HG03159 (cell line): ENCODE results near the gene ESYT3.
"Not testable (repeated sequence)": the region's sequence is repeated elsewhere in the genome, so short reads cannot be mapped to it uniquely, and the experiment has no call there.

Experiments used
- ATAC-seq: cut with Tn5 transposase; IDR thresholded peaks from one replicate; pipeline ENCODE4 v1.9.1; 2021; ENCODE audit warnings: mild to moderate bottlenecking, moderate library complexity; ENCODE audit not compliant: unreplicated experiment

Gene ESYT3

DNA sequence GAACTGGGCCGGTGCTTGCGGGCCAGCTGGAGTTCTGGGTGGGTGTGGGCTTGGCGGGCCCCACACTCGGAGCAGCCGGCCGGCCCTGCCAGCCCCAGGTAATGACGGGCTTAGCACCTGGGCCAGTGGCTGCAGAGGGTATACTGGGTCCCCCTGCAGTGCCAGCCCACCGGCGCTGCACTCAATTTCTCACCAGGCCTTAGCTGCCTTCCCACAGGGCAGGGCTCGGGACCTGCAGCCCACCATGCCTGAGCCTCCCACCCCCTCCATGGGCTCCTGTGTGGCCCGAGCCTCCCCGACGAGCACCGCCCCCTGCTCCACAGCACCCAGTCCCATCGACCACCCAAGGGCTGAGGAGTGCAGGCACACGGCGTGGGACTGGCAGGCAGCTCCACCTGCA is 50.3 kb downstream of the ESYT3 start:
- not testable (repeated sequence) for ATAC-seq

DNA sequence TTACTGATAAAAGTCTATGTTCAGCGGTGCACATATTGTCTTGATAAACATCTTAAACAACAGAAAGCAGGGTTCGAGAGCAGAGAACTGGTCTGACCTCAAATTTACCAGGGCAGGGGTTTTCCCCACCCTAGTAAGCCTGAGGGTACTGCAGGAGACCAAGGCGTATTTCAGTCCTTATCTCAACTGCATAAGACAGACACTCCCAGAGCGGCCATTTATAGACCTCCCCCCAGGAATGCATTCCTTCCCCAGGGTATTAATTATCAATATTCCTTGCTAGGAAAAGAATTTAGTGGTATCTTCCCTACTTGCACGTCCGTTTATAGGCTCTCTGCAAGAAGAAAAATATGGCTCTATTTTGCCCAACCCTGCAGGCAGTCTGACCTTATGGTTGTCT is 52.2 kb downstream of the ESYT3 start:
- not testable (repeated sequence) for ATAC-seq

DNA sequence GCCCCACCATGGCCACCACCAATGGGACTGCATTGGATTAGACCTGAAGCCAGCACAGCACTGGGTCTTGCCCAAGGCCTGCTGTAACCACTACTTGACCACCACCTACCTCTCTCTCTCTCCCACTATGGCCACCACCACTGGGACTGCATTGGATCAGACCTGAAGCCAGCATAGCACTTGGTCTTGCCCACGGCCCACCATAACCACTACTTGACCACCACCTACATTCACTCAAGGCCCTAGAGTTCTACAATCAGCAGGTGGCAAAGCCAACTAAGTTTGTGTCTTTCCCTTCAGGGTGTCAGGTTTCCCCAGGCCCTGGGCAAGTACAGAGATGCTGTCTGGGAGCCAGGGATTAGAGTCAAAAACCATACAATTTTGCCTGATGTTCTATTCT is 57.6 kb downstream of the ESYT3 start:
- no peak for ATAC-seq

DNA sequence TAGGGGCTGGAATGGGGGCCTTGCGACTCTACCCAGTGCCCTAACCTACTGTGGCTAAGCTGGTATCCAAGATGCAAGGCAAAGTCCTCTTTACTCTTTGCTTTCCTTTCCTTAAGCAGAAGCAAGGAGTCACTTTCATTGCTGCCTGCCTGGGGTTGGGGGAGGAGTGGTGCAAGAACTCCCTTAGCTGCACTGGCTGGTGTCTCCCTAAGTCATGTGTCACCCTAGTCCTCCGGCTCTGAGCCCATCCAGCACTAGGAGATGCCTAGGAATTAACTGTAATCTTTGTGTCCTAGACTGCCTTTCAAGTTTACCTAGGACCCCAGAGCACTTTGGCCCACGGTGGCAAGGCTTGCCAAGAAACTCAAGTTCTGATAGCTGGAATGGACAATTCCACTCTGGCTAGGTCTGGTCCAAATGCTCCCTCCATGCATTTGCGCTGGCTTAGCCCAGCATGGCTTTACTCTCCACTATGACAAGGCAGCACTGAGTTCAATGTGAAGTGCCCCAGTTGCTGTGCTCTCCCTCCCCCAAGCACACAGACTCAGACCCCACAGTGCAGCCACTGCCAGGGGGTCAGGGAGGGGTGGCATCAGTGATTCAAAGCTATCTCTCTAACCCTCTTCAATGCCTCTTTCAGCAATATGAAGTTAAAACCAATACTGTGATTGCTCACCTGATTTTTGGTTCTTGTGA is 58.7 kb downstream of the ESYT3 start:
- no peak for ATAC-seq

DNA sequence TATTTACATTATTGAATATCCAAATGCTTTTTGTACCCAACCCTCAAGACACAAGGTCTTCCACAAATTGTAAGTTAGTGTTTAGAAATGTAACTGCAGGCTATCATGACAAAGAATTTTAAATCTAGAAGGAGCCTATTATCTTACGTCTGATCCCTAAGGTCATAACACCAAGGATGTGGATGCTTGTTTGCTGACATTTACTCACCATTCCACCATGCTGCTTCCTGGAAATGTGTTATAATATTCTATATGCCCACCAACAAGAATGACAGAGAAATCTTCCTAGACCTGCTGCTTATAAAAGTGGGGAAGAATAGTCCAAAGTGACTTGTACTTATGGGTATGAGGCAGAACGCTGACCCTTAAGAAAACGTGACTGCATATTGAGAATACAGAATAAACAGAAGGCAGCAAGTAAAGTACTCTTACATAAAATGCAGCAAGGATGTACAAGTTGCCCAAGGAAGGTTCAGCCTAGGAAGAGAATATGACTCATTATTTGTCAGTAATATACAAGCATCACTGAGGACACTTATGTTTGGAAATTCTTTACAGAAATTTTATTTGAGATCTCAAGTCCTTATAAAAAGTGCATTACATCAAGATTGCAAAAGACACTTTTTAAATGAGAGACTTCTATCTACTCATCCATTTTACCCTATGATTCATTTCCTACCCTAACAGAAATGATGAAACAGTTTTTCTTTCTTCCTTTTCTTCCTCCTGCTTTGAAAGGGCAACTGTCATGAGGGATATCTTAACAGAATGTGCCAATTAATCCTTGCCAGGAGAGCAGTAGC is 59.6 kb downstream of the ESYT3 start:
- no peak for ATAC-seq

DNA sequence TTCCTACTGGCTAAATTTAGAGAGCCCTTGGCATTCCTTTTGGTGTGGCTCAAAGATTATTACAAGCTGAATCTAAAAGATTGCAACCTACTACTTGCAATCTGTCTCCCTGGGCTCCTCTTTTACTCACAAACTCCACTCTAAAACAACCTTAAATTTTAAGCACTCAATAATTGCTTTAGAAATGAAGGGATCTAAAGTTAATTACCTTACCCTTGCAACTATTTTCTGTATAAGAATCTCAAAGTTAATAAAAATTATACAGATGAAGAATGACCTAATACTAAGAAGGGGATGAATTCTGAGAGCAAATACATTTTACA is 60.2 kb downstream of the ESYT3 start:
- ATAC-seq = no peak

GRCh38 chr3:138495638-138496037 is 61.2 kb downstream of the ESYT3 start:
- not testable (repeated sequence) for ATAC-seq

DNA sequence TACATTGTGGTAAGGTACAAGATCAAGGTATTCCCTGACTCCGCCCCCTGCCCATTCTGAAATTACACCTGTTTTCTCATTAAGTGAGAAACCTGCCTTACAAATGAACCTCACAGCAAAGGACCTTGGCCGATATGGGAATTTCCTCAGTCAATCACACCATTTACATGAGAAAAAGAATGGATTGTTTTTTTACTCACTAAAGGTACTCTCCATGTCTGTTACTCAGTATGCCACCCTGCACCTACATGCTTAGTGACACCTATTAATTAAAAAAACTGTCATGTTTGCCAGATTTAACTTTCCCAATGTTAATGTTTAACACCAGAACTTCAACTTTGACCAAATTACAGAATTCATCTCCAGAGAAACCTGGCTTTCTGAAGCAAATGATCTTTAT is 62.0 kb downstream of the ESYT3 start:
- no peak for ATAC-seq

GRCh38 chr3:138497021-138497420 is 62.6 kb downstream of the ESYT3 start:
- ATAC-seq = no peak

DNA sequence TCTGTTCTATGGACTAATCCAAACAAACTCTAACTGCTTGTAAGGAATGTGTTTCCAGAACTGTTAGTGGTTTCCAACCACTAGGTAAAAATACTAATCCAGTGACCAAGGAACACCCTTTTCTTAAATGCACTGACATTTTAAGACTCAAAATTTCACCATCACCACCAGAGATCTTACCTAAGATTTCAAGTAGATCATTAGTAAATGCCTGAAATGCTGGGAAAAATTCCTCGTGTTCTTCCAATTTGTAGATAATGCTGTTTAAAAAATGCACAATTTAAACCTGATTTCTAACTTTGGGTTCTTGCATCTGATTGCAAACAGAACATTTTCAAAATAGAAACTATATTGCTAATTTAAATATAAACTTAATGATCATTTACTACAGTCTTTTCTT is 63.4 kb downstream of the ESYT3 start:
- ATAC-seq = no peak

GRCh38 chr3:138498991-138499390 is 64.6 kb downstream of the ESYT3 start:
- ATAC-seq = no peak

DNA sequence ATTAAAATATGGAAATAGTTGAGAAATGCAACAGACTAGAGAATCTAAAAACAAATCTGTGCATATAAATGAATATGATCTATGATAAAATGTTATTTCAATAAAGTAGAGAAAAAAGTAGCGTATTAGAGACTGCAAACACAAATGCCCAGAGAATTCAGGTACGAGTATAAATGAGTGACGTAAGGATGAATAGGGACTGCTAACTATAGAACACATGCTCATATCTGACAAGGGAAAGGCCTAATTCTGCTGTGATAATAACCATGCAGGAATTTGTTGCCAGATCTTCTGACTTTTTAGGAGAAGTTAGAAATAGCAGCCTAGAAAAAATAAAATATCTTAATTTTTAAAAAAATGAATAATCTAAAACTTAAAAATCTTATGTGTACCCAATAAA is 73.1 kb downstream of the ESYT3 start:
- ATAC-seq = no peak

DNA sequence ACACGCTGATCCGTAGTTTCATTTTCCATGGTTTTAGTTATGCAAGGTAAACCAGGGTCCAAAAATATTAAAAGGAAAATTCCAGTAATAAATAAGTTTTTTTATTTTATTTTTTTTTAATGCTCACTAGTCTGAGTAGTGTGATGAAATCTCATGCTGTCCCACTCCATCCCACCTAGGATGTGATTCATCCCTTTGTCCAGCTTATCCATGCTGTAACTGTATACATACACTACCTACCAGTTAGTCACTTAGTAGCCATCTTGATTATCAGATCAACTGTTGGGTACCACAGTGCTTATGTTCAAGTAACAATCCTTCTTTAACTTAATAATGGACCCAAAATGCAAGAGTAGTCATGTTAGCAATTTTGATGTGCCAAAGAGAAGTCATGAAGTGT is 75.2 kb downstream of the ESYT3 start:
- ATAC-seq = no peak

- ATAC-seq = no peak
These were observed 77.5 kb downstream of the ESYT3 start for GRCh38 chr3:138511945-138512344.

- ATAC-seq = peak; percentile 63
These were observed 78.9 kb downstream of the ESYT3 start for GRCh38 chr3:138513090-138513843.

GRCh38 chr3:138521445-138521844 is 87.0 kb downstream of the ESYT3 start:
- not testable (repeated sequence) for ATAC-seq
